GM18511 (cell line): Measurements from ENCODE around the gene ATG5.
"Not testable (repeated sequence)": the region's sequence is repeated elsewhere in the genome, so short reads cannot be mapped to it uniquely, and the experiment has no call there.

Experiments used
- ATAC-seq: cut with Tn5 transposase; IDR thresholded peaks from one replicate; pipeline ENCODE4 v1.9.1; 2021; ENCODE audit warnings: mild to moderate bottlenecking, moderate library complexity; ENCODE audit not compliant: unreplicated experiment

ATG5 gene

GRCh38 chr6:106160189-106160588, 165.4 kb downstream of the ATG5 start:
- no peak for ATAC-seq

GRCh38 chr6:106159531-106159940, 166.0 kb downstream of the ATG5 start:
- ATAC-seq = no peak

GRCh38 chr6:106158816-106159215, 166.7 kb downstream of the ATG5 start:
- ATAC-seq = no peak

DNA sequence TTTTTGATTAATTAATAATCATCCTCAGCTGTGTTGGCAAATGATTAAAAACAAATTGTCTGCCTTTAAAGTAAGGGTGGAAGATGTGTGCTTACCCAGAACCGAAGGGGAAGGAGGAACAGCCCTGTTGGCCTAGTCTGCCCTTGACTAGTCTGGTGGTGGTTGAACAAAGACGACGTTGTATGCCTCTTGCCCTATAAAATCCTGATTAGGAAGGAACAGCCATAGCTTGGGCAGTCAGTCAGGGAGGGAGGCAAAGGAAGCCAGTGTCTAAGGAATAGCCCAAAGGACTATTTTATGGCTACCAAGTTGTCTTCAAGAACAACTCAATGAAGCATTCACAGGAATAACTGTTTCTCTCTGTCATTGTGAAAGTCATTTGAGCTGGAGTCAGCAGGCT, 168.7 kb downstream of the ATG5 start:
- no peak for ATAC-seq

DNA sequence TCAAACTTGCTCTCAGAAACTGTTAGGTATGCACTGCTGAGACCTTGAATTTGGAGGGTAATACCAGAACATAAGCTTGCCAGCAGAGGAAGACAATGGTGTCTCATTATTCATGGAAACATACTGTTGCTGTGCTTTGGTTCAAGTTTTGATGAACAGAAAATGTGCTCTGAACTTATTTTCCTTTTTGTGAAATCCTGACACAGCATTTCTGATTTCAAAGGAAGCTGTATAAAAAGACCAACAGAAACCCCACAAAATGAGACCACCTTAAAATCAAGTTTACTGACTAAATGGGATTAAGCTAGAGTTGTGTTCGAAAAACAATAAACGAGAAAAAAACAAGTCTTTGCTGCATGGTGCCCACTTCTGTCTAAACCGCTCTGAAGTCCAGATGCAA, 169.1 kb downstream of the ATG5 start:
- ATAC-seq = no peak

DNA sequence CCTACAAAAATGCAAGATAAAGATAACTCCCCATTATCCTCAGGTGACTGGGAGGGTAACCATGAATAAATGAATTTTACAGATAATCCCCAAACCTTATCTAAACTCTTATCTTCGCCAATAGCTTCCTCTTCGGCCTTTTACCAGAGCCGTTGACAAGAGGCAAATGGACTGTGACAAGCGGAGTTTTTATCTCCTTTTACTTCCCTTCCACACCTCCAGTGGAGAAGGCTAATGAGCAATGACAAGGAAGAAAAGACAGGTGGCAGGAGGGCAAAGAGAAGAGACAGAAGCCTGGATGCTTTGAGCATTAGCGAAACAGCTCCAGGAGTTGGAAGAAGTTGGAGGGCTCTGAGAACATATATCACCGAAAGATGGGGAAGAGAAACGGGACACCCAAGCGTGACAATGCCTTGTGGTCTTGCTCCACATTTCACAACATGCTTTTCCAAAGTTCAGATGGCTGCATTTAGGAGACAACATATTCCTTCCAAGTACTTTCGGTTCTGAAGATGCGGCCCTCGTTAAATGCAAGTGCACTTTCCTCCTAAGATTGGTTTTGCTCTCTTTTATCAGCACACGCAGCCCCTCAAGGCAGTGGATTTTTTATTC, 170.2 kb downstream of the ATG5 start:
- ATAC-seq = no peak

DNA sequence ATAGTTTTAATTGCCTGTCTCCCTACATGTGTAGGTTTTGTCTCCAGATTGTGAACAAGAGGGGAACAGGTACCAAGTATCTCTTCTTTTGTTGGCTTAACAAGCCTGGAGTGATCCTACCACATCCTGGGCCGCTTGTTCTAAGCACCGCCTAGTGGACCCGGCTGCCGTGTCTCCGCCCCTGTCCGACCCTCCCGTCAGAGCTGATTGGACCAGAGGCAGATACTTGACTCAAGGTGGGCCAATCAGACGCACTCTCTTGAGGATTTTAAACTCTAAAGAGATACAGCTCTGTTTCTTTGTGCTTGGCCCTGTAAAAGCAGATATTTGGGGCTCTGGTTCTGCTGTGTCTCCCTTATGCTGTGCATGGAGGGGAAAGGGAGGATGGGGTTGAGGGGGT, 171.2 kb downstream of the ATG5 start:
- ATAC-seq = no peak

DNA sequence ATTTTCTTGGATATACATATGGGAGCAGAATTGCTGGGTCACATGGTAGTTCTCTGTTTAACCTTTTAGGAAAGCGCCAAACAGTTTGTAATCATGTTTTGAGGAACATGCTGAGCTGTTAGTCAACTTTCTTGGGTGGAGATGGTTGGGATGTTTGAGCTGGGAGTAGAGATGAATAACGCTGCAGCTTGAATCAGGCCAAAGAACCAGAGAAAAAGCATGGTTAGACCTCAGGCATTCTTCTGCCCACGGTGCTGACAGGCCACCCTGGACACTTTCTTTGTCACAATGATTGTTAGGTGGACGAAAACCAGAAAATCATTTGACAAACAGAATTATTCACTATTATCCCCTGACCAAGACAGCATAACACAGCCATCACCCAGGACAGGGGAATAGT, 172.6 kb downstream of the ATG5 start:
- no peak for ATAC-seq

GRCh38 chr6:106152476-106152875, 173.1 kb downstream of the ATG5 start:
- ATAC-seq = not testable (repeated sequence)

- ATAC-seq = no peak
Observed at GRCh38 chr6:106149472-106150069, 176.0 kb downstream of the ATG5 start.

GRCh38 chr6:106147476-106147875, 178.1 kb downstream of the ATG5 start:
- ATAC-seq = no peak

DNA sequence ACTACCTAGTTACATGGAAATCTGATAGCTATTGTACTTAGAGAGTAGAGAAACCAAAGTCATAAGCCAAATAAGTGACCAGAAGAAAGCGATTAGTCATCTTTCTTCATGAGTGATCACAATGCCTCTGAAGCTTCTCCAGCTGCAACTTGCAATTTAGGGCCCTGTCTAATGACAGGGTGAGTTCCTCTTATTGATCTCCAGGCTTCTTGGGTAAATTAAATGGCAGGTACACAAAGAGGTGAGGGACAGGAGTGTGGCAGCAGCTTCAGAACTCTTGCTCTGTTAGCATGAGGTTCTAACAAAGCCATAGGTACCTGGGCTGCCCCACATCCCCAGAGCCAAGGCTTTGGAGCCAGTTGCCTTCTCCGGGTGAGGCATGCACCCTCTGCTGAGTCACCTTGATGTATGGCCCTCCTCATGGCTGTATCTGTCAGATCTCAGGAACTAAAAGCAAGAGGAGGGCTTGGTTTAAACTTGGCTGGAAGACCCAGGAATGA, 178.7 kb downstream of the ATG5 start:
- peak; percentile 43 for ATAC-seq

GRCh38 chr6:106145741-106146227, 179.8 kb downstream of the ATG5 start:
- ATAC-seq = peak; percentile 35

GRCh38 chr6:106145144-106145543, 180.4 kb downstream of the ATG5 start:
- ATAC-seq = no peak

DNA sequence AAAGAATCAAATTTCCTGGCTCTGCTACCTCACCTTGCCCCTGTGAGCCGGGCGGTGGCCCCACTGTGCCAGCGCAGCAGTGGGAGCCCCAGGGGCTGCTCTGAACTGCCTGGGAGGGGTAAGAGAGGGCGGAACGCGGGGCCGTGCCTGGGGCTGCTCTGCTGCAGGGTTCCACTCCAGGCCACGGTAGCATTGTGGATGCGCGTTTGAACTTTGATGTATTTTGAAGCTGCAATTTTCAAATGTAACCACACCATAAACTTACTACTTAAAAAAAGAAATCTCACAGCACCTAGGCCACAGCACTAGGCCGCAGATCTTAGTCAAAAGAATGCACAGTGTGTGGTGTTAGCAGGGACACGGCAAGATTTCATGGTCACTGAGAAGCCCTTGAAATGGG, 181.9 kb downstream of the ATG5 start:
- ATAC-seq = no peak

- no peak for ATAC-seq
Observed at GRCh38 chr6:106142876-106143431, 182.6 kb downstream of the ATG5 start.

- ATAC-seq = peak; percentile 81
Observed at GRCh38 chr6:106141441-106142237, 183.9 kb downstream of the ATG5 start.

DNA sequence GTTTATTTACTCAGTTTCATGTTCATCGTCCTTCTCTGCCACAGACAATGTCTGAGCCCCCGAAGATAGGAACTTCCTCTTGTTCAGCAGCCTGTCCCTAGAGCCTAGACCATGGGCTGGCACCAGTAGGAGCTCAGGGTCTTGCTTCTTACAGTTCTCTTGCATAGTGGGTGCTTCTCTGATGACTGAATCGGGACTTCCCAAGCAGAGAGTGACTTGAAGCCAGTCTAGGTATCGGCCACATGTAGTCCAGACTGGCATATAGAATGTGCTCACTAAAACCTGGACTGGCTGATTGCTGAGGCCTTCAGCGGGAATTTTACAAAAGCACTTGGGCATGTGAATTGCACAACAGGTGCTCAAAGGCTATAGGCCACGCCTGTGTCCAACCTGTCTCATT, 187.4 kb downstream of the ATG5 start:
- no peak for ATAC-seq

GRCh38 chr6:106136845-106137244, 188.7 kb downstream of the ATG5 start:
- ATAC-seq = no peak

GRCh38 chr6:106135911-106136571, 189.5 kb downstream of the ATG5 start:
- ATAC-seq = no peak
